Loucy (cell line): ENCODE measurements around the gene RAB39A.
"Not testable (repeated sequence)": the region's sequence is repeated elsewhere in the genome, so short reads cannot be mapped to it uniquely, and the experiment has no call there.

Experiments
- H2AFZ ChIP-seq: fragments of 200-600 bp; sonication (generic); 2 replicates; pipeline ENCODE4 v1.6.0; 2016; ENCODE audit warnings: antibody characterized with exemption, mild to moderate bottlenecking, low read length, moderate library complexity
- H3F3A ChIP-seq: fragments of 200-600 bp; 2 replicates; pipeline ENCODE4 v1.6.0; 2016; ENCODE audit warnings: antibody characterized with exemption, low read depth, mild to moderate bottlenecking
- H3K27me3 ChIP-seq: fragments of 200-600 bp; sonication (generic); 2 replicates; pipeline ENCODE4 v1.6.1; 2014; ENCODE audit warnings: low read length, mild to moderate bottlenecking; ENCODE audit not compliant: insufficient read depth, poor library complexity, severe bottlenecking
- H3K36me3 ChIP-seq: fragments of 200-600 bp; sonication (generic); 2 replicates; pipeline ENCODE4 v1.6.1; 2016; ENCODE audit warnings: low read length; ENCODE audit not compliant: insufficient read depth
- H3K4me1 ChIP-seq: fragments of 200-600 bp; sonication (generic); 2 replicates; pipeline ENCODE4 v1.5.1; 2014; ENCODE audit warnings: low read length, mild to moderate bottlenecking; ENCODE audit not compliant: insufficient read depth, poor library complexity, severe bottlenecking
- H3K4me2 ChIP-seq: fragments of 200-600 bp; sonication (generic); 2 replicates; pipeline ENCODE4 v1.6.0; 2014; ENCODE audit warnings: antibody characterized with exemption, low read length, low read depth, mild to moderate bottlenecking; ENCODE audit not compliant: poor library complexity, severe bottlenecking
- H3K4me3 ChIP-seq: fragments of 200-600 bp; sonication (generic); 2 replicates; pipeline ENCODE4 v1.5.1; 2014; ENCODE audit warnings: low read length, mild to moderate bottlenecking, mixed read lengths; ENCODE audit not compliant: poor library complexity, severe bottlenecking
- H3K79me2 ChIP-seq: fragments of 200-600 bp; sonication (generic); 2 replicates; pipeline ENCODE4 v1.6.1; 2014; ENCODE audit warnings: low read length; ENCODE audit not compliant: insufficient read depth
- H3K9ac ChIP-seq: fragments of 200-600 bp; sonication (generic); 2 replicates; pipeline ENCODE4 v1.6.0; 2014; ENCODE audit warnings: mild to moderate bottlenecking, low read depth, low read length, moderate library complexity; ENCODE audit not compliant: poor library complexity, severe bottlenecking
- H3K9me2 ChIP-seq: fragments of 200-600 bp; sonication (generic); replicated peaks from 2 replicates; pipeline ENCODE4 v1.6.1; 2016; ENCODE audit warnings: low read depth, low read length, mixed read lengths
- H3K9me3 ChIP-seq: fragments of 200-600 bp; sonication (generic); 2 replicates; pipeline ENCODE4 v1.6.1; 2014; ENCODE audit warnings: mild to moderate bottlenecking, antibody characterized with exemption, low read length, low read depth; ENCODE audit not compliant: insufficient read depth
- H4K20me1 ChIP-seq: fragments of 200-600 bp; sonication (generic); 2 replicates; pipeline ENCODE4 v1.6.0; 2014; ENCODE audit warnings: antibody characterized with exemption, low read length, mild to moderate bottlenecking; ENCODE audit not compliant: insufficient read depth, poor library complexity, severe bottlenecking
- EZH2phosphoT487 ChIP-seq: fragments of 200-600 bp; IDR thresholded peaks from 2 replicates; pipeline ENCODE4 v1.6.1; 2018; ENCODE audit warnings: antibody characterized with exemption, mild to moderate bottlenecking, moderate library complexity, borderline replicate concordance
- TF ChIP-seq, protein P1 (sequence below): fragments of 200-600 bp; sonication (generic); conservative IDR thresholded peaks from 2 replicates; pipeline ENCODE4 v1.5.1; 2014; ENCODE audit warnings: mild to moderate bottlenecking, antibody characterized with exemption, low read length

The RAB39A gene

DNA sequence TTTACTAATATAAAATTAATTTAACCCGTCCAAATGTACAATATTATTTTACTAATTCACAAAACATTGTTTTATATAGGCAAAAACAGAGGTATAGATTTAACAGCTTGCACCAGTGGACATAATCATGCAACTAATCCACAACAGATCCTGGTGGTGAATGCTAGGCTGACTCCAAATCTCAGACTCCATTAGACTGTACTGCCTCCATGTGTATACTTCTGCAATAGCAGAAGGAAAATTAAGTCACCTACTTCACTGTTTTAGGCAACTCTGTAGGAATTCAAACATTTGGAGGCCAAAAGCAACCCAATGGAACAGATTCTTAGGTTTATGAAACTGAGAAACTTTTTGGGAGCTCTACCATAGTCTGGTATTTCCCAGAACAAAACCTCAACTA is 30.0 kb upstream of the RAB39A start:
- H3K4me1 ChIP-seq, result no peaks in the 10 kb centered on the region
- H4K20me1 ChIP-seq, result no peaks in the 10 kb centered on the region
- H3K36me3 ChIP-seq, result no peaks in the 10 kb centered on the region
- H3K27me3 ChIP-seq, result no peaks in the 10 kb centered on the region
- no peaks in the 10 kb centered on the region for H3K9me3 ChIP-seq
- no peaks in the 10 kb centered on the region for H3F3A ChIP-seq
- H3K79me2 ChIP-seq, result no peaks in the 10 kb centered on the region
- TF ChIP-seq, protein P1, sequence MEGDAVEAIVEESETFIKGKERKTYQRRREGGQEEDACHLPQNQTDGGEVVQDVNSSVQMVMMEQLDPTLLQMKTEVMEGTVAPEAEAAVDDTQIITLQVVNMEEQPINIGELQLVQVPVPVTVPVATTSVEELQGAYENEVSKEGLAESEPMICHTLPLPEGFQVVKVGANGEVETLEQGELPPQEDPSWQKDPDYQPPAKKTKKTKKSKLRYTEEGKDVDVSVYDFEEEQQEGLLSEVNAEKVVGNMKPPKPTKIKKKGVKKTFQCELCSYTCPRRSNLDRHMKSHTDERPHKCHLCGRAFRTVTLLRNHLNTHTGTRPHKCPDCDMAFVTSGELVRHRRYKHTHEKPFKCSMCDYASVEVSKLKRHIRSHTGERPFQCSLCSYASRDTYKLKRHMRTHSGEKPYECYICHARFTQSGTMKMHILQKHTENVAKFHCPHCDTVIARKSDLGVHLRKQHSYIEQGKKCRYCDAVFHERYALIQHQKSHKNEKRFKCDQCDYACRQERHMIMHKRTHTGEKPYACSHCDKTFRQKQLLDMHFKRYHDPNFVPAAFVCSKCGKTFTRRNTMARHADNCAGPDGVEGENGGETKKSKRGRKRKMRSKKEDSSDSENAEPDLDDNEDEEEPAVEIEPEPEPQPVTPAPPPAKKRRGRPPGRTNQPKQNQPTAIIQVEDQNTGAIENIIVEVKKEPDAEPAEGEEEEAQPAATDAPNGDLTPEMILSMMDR, result 0 out of 2 replicates have a peak, but pooled peaks have one; percentile 23
- TF ChIP-seq EZH2phosphoT487, result no peak
- H2AFZ ChIP-seq, result no peak overlapping the region
- H3K9ac ChIP-seq, result no peak overlapping the region
- H3K9me2 ChIP-seq, result no peaks in the 10 kb centered on the region
- no peak overlapping the region for H3K4me3 ChIP-seq
- H3K4me2 ChIP-seq, result no peak overlapping the region

DNA sequence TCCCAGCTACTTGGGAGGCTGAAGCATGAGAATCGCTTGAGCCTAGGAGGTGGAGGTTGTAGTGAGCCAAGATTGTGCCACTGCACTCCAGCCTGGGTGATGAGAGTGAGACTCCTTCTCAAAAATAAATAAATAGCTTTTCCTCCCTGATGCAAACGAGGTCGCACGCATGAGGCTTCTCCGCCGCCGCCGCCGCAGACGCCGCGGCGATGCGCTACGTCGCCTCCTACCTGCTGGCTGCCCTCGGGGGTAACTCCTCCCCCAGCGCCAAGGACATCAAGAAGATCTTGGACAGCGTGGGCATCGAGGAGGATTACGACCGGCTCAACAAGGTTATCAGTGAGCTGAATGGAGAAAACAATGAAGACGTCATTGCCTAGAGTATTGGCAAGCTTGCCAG is 20.0 kb upstream of the RAB39A start:
- H3K27me3 ChIP-seq, result no peaks in the 10 kb centered on the region
- no peak overlapping the region for H2AFZ ChIP-seq
- H4K20me1 ChIP-seq, result no peaks in the 10 kb centered on the region
- no peaks in the 10 kb centered on the region for H3K9me3 ChIP-seq
- H3K9ac ChIP-seq, result no peak overlapping the region
- H3K4me1 ChIP-seq, result no peaks in the 10 kb centered on the region
- TF ChIP-seq, protein P1, result no peak
- no peak for TF ChIP-seq EZH2phosphoT487
- H3K36me3 ChIP-seq, result no peaks in the 10 kb centered on the region
- no peaks in the 10 kb centered on the region for H3F3A ChIP-seq
- H3K79me2 ChIP-seq, result no peaks in the 10 kb centered on the region
- H3K9me2 ChIP-seq, result no peaks in the 10 kb centered on the region
- H3K4me3 ChIP-seq, result no peak overlapping the region
- H3K4me2 ChIP-seq, result no peak overlapping the region

DNA sequence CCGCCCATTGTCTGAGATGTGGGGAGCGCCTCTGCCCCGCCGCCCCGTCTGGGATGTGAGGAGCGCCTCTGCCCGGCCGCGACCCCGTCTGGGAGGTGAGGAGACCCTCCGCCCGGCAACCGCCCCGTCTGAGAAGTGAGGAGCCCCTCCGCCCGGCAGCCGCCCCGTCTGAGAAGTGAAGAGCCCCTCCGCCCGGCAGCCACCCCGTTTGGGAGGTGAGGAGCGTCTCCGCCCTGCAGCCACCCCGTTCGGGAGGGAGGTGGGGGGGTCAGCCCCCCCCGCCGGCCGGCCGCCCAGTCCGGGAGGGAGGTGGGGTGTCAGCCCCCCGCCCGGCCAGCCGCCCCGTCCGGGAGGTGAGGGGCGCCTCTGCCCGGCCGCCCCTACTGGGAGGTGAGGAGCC is 15.8 kb upstream of the RAB39A start:
- H3K79me2 ChIP-seq, H3K4me1 ChIP-seq, H3K9me2 ChIP-seq, H3K9ac ChIP-seq, H3K27me3 ChIP-seq, H3K36me3 ChIP-seq, H3K4me3 ChIP-seq, H3F3A ChIP-seq, H3K4me2 ChIP-seq, H4K20me1 ChIP-seq, H3K9me3 ChIP-seq, H2AFZ ChIP-seq: not testable (repeated sequence)

DNA sequence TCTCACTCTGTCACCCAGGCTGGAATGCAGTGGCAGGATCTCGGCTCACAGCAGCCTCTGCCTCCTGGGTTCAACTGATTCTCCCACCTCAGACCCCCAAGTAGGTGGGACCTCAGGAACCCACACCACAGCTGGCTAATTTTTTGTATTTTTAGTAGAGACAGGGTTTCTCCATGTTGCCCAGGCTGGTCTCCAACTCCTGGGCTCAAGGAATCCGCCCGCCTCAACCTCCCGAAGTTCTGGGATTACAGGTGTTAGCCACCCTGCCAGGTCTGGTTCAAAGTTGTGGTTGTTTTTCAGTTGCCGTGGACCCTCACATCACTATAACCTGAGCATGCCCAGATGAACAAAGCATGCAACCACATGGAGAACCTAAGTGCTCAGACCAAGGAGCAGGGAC is 13.0 kb upstream of the RAB39A start:
- Histone ChIP-seq H3K4me1 (no peaks in the 10 kb centered on the region), H4K20me1 (no peaks in the 10 kb centered on the region), H3K27me3 (no peaks in the 10 kb centered on the region), H3K9ac (no peak overlapping the region), H3K4me2 (no peak overlapping the region), H3K4me3 (no peak overlapping the region), H2AFZ (no peak overlapping the region), H3K79me2 (no peaks in the 10 kb centered on the region), H3F3A (no peaks in the 10 kb centered on the region), H3K36me3 (no peaks in the 10 kb centered on the region), H3K9me2 (no peaks in the 10 kb centered on the region), H3K9me3 (no peaks in the 10 kb centered on the region)
- TF ChIP-seq, protein P1, result no peak
- TF ChIP-seq EZH2phosphoT487, result no peak
